ENCODE results near the gene NBDY. TPM values are rescaled to one million over a fixed set of nuclear protein-coding genes. Genes with fewer than 3 reads are reported as not detected.

Gene NBDY
- total and polyA plus RNA-seq, 7 donors = 5.2 to 15.6 (median 6.7) TPM

Other genes starting within 250 kb of the NBDY start
- 10 to 100 TPM; 26.7 to 34.1 (median 30.7) TPM for gene UBQLN2, start 165.6 kb upstream of the NBDY start, total RNA-seq
- gene UBQLN2, start 165.6 kb upstream of the NBDY start, polyA plus RNA-seq = 10 to 100 TPM; 14.4 to 27.7 (median 17.6) TPM